Spinal cord (tissue), 10 donors: ENCODE results near the gene RRN3. TPM values are rescaled to one million over a fixed set of nuclear protein-coding genes. Genes with fewer than 3 reads are reported as not detected.

ENCODE experiments used
- DNase-seq, 6 donors: peaks; one replicate each; pipeline versions ENCODE4 v3.0.0 to v3.0.0-alpha.2; 2013 to 2015; ENCODE audit warnings: low spot score in 6 of 6, low read depth in 4 of 6
- H3K27ac ChIP-seq: one replicate; pipeline ENCODE4 v1.5.1; 2013; ENCODE audit warnings: low read depth, low read length, control low read depth
- H3K27me3 ChIP-seq: one replicate; pipeline ENCODE4 v1.6.1; 2013; ENCODE audit warnings: low read length; ENCODE audit not compliant: control insufficient read depth, insufficient read depth
- H3K36me3 ChIP-seq: one replicate; pipeline ENCODE4 v1.6.1; 2013; ENCODE audit warnings: low read length; ENCODE audit not compliant: control insufficient read depth, insufficient read depth
- H3K4me1 ChIP-seq: one replicate; pipeline ENCODE4 v1.6.1; 2013; ENCODE audit warnings: low read length; ENCODE audit not compliant: control insufficient read depth, insufficient read depth
- H3K4me3 ChIP-seq: one replicate; pipeline ENCODE4 v1.5.1; 2013; ENCODE audit warnings: low read depth, low read length, control low read depth
- H3K9me3 ChIP-seq: one replicate; pipeline ENCODE4 v1.6.1; 2013; ENCODE audit warnings: low read length; ENCODE audit not compliant: control insufficient read depth, insufficient read depth
- WGBS: methylation state at CpG from one replicate; pipeline ENCODE4 v1.1.5; 2013; ENCODE audit warnings: missing lambda C conversion rate; ENCODE audit not compliant: insufficient coverage; 5-methylcytosine and 5-hydroxymethylcytosine counted together
- polyA plus RNA-seq, 2 donors: library from polyadenylated mRNA; unstranded; fragments of 120-200 nt; gene quantifications; one replicate each; pipeline ENCODE4 v1.2.1, GENCODE V29; 2013; ENCODE audit not compliant: insufficient read length in 2 of 2
- total RNA-seq, 2 donors: library from RNA; depleted of rRNA in 1 of 2; stranded (reverse); fragments of 120-200 nt in 1 of 2; fragments of >200 nt in 1 of 2; gene quantifications; one replicate each; pipeline versions ENCODE4 v1.2.3 to v1.2.4, GENCODE V29; 2013 to 2014
- donor health status: healthy.

Gene RRN3
- total and polyA plus RNA-seq, 4 donors = 31.9 to 43.4 (median 36.7) TPM

GRCh38 chr16:15038689-15039088 is 55.4 kb downstream of the RRN3 start:
- WGBS = 89% methylated on average over 9 of the region's 9 CpGs
- peaks cover 50% of the 10 kb centered on the region for H3K36me3 ChIP-seq
- H3K27me3 ChIP-seq = no peaks in the 10 kb centered on the region
- no peak overlapping the region for H3K4me3 ChIP-seq
- no peaks in the 10 kb centered on the region for H3K4me1 ChIP-seq
- no peak for DNase-seq
- H3K9me3 ChIP-seq = no peaks in the 10 kb centered on the region
- H3K27ac ChIP-seq = no peak overlapping the region

- WGBS = 88% methylated on average over 1 of the region's 4 CpGs
- Histone ChIP-seq H3K27ac (no peak overlapping the region), H3K4me3 (no peak overlapping the region), H3K36me3 (peaks cover 54% of the 10 kb centered on the region), H3K27me3 (no peaks in the 10 kb centered on the region), H3K9me3 (no peaks in the 10 kb centered on the region), H3K4me1 (no peaks in the 10 kb centered on the region)
- DNase-seq = no peak
Observed at GRCh38 chr16:15037745-15038144, 56.3 kb downstream of the RRN3 start.

- DNase-seq = no peak
- H3K4me1 ChIP-seq = no peaks in the 10 kb centered on the region
- H3K4me3 ChIP-seq = no peak overlapping the region
- H3K27me3 ChIP-seq = no peaks in the 10 kb centered on the region
- H3K36me3 ChIP-seq = peaks cover 60% of the 10 kb centered on the region
- H3K9me3 ChIP-seq = no peaks in the 10 kb centered on the region
- 82% methylated on average over 10 of the region's 10 CpGs for WGBS
- H3K27ac ChIP-seq = no peak overlapping the region
Observed at GRCh38 chr16:15037003-15037402, 57.1 kb downstream of the RRN3 start.

- 87% methylated on average over 11 of the region's 15 CpGs for WGBS
- Histone ChIP-seq H3K36me3 (peaks cover 61% of the 10 kb centered on the region), H3K9me3 (no peaks in the 10 kb centered on the region), H3K27ac (no peak overlapping the region), H3K4me3 (no peak overlapping the region), H3K27me3 (no peaks in the 10 kb centered on the region), H3K4me1 (no peaks in the 10 kb centered on the region)
- no peak for DNase-seq
Observed at GRCh38 chr16:15035163-15035729, 58.8 kb downstream of the RRN3 start.

GRCh38 chr16:15034266-15035162 is 59.6 kb downstream of the RRN3 start:
- DNase-seq = no peak
- H3K4me1 ChIP-seq = no peaks in the 10 kb centered on the region
- H3K27me3 ChIP-seq = no peaks in the 10 kb centered on the region
- no peak overlapping the region for H3K27ac ChIP-seq
- 93% methylated on average over 16 of the region's 23 CpGs for WGBS
- no peaks in the 10 kb centered on the region for H3K9me3 ChIP-seq
- peaks cover 59% of the 10 kb centered on the region for H3K36me3 ChIP-seq
- H3K4me3 ChIP-seq = no peak overlapping the region

GRCh38 chr16:15033309-15033707 is 60.8 kb downstream of the RRN3 start:
- Histone ChIP-seq H3K4me1 (peaks cover 5% of the 10 kb centered on the region), H3K27me3 (no peaks in the 10 kb centered on the region), H3K9me3 (no peaks in the 10 kb centered on the region), H3K36me3 (peaks cover 61% of the 10 kb centered on the region), H3K27ac (no peak overlapping the region), H3K4me3 (no peak overlapping the region)
- WGBS = 90% methylated on average over 12 of the region's 14 CpGs
- no peak for DNase-seq

- Histone ChIP-seq H3K27me3 (no peaks in the 10 kb centered on the region), H3K9me3 (no peaks in the 10 kb centered on the region), H3K27ac (no peak overlapping the region), H3K36me3 (peaks cover 61% of the 10 kb centered on the region), H3K4me1 (peaks cover 5% of the 10 kb centered on the region), H3K4me3 (no peak overlapping the region)
- no peak for DNase-seq
- 85% methylated on average over 8 of the region's 13 CpGs for WGBS
Observed at GRCh38 chr16:15032547-15033308, 61.3 kb downstream of the RRN3 start.

- Histone ChIP-seq H3K27me3 (no peaks in the 10 kb centered on the region), H3K4me3 (no peak overlapping the region), H3K9me3 (no peaks in the 10 kb centered on the region), H3K36me3 (peaks cover 67% of the 10 kb centered on the region), H3K27ac (no peak overlapping the region), H3K4me1 (peaks cover 5% of the 10 kb centered on the region)
- DNase-seq = no peak
- 95% methylated on average over 8 of the region's 8 CpGs for WGBS
Observed at GRCh38 chr16:15031586-15031985, 62.5 kb downstream of the RRN3 start.

GRCh38 chr16:15031179-15031578 is 62.9 kb downstream of the RRN3 start:
- peaks cover 67% of the 10 kb centered on the region for H3K36me3 ChIP-seq
- WGBS = no CpG with 5 or more reads among the region's 2 CpGs

More at GRCh38 chr16:15031179-15031578, 62.9 kb downstream of the RRN3 start:
- H3K27ac ChIP-seq = no peak overlapping the region
- DNase-seq = no peak
- H3K9me3 ChIP-seq = no peaks in the 10 kb centered on the region
- H3K4me3 ChIP-seq = no peak overlapping the region
- peaks cover 5% of the 10 kb centered on the region for H3K4me1 ChIP-seq
- H3K27me3 ChIP-seq = no peaks in the 10 kb centered on the region
